K562 (cell line): ENCODE results near the gene AANAT.

Experiments used
- ASH1L ChIP-seq: fragments of 450-650 bp; IDR thresholded peaks from 2 replicates; pipeline ENCODE4 v1.6.1; 2018; ENCODE audit warnings: borderline replicate concordance, mild to moderate bottlenecking, low read depth; ENCODE audit not compliant: partially characterized antibody
- CBX1 ChIP-seq: sonication (generic); IDR thresholded peaks from 2 replicates; pipeline ENCODE4 v1.6.1; 2016; ENCODE audit warnings: antibody characterized with exemption, low read depth, mild to moderate bottlenecking
- NR2C2 ChIP-seq, 2 experiments: fragments of 200-800 bp in 1 of 2; sonication (Bioruptor generic) in 1 of 2; sonication (generic) in 1 of 2; formaldehyde crosslinking in 1 of 2; IDR thresholded peaks; 2 replicates each; pipeline versions ENCODE4 v1.6.1 to v1.8.0; 2016 to 2022; ENCODE audit warnings: mild to moderate bottlenecking in 1 of 2, missing compliant biosample characterization in 1 of 2, missing genetic modification characterization in 1 of 2, missing genetic modification reagents in 1 of 2
- SOX6 ChIP-seq: fragments of 450-650 bp; IDR thresholded peaks from 2 replicates; pipeline ENCODE4 v1.6.1; 2014; ENCODE audit warnings: mild to moderate bottlenecking
- ZNF133 ChIP-seq: fragments of 250-450 bp; sonication (Bioruptor Pico); IDR thresholded peaks from 2 replicates; pipeline ENCODE4 v1.4.0; 2020; ENCODE audit warnings: mild to moderate bottlenecking
- TF ChIP-seq, protein P1 (sequence below), 3 experiments: IDR thresholded peaks in 2 of 3; conservative IDR thresholded peaks in 1 of 3; 2 replicates each; pipeline ENCODE4 v1.5.1; 2011 to 2012; ENCODE audit warnings: low read length in 3 of 3, mild to moderate bottlenecking in 3 of 3, control low read depth in 2 of 3, improper control_type of control experiment in 1 of 3, inconsistent platforms in 1 of 3, low read depth in 1 of 3, mixed read lengths in 1 of 3, moderate library complexity in 1 of 3; ENCODE audit not compliant: insufficient read depth in 2 of 3

GRCh38 chr17:76491271-76492122 lies 24.1 kb downstream of the AANAT start:
- no peak for TF ChIP-seq CBX1
- no peak for TF ChIP-seq ASH1L
- TF ChIP-seq ZNF133 (CRISPR knock-in tag): no peak
- TF ChIP-seq NR2C2 (CRISPR knock-in tag; IDR thresholded peaks at IDR 0.05): no peak
- TF ChIP-seq NR2C2 (tag; IDR thresholded peaks at IDR 0.05): no peak
- TF ChIP-seq, protein P1, sequence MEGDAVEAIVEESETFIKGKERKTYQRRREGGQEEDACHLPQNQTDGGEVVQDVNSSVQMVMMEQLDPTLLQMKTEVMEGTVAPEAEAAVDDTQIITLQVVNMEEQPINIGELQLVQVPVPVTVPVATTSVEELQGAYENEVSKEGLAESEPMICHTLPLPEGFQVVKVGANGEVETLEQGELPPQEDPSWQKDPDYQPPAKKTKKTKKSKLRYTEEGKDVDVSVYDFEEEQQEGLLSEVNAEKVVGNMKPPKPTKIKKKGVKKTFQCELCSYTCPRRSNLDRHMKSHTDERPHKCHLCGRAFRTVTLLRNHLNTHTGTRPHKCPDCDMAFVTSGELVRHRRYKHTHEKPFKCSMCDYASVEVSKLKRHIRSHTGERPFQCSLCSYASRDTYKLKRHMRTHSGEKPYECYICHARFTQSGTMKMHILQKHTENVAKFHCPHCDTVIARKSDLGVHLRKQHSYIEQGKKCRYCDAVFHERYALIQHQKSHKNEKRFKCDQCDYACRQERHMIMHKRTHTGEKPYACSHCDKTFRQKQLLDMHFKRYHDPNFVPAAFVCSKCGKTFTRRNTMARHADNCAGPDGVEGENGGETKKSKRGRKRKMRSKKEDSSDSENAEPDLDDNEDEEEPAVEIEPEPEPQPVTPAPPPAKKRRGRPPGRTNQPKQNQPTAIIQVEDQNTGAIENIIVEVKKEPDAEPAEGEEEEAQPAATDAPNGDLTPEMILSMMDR (IDR thresholded peaks at IDR 0.05 in 2 of 3, conservative IDR thresholded peaks at IDR 0.05 in 1 of 3; ENCODE audit: insufficient read depth in 2 of 3, low read depth in 1 of 3, low read length in 3 of 3): no peak
- no peak for TF ChIP-seq SOX6
